AG04449 (cell line): ENCODE data around the gene TRPM7.

Experiments
- CTCF ChIA-PET: fragments of 350-600 bp; formaldehyde crosslinking; extraction: SDS; loops from one replicate; lab custom pipeline; 2021; ENCODE audit warnings: antibody characterized with exemption; lab: Yijun Ruan, JAX
- POLR2A ChIA-PET: fragments of 400-600, 350-600 bp; formaldehyde crosslinking; extraction: SDS; loops from one replicate; lab custom pipeline; 2020; ENCODE audit warnings: antibody characterized with exemption, inconsistent platforms; lab: Yijun Ruan, JAX
- DNase-seq: peaks from one replicate; pipeline ENCODE4 v3.0.0-alpha.2; 2010; ENCODE audit warnings: low read depth, low spot score
- H3K4me3 ChIP-seq: 2 replicates; pipeline ENCODE4 v1.5.1; 2011; ENCODE audit warnings: low read depth, mild to moderate bottlenecking, control low read depth, low read length
- TF ChIP-seq, protein P1 (sequence below): IDR thresholded peaks from one replicate; pipeline ENCODE4 v1.5.1; 2011; ENCODE audit warnings: mild to moderate bottlenecking, moderate library complexity, low read length, control low read depth, inconsistent platforms; ENCODE audit not compliant: insufficient read depth; ENCODE audit errors: missing control alignments

The TRPM7 gene

DNA sequence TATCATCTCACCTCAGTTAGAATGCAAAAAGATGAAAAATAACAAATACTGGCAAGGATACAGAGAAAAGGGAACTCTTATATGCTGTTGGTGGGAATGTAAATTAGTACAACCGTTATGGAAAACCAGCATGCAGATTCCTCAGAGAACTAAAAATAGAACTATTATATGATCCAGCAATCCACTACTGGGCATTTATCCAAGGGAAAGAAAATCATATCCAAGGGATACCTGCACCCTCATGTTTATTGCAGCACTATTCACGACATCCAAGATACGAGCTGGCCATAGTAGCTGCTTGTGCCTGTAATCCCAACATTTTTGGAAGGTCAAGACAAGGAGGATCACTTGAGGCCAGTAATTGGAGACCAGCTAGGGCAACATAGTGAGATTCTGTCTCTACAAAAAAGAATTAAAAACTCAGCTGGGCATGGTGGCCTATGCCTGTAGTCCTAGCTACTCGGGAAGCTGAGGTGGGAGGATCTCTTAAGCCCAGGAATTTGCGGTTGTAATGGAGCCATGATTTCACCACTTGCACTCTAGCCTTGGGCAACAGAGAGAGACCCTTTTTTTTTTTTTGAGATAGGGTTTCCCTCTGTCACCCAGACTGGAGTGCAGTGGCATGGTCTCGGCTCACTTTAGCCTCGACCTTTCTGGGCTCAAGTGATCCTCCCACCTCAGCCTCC is 166.7 kb downstream of the TRPM7 start:
- CTCF ChIA-PET: no interaction called here
- H3K4me3 ChIP-seq: no peak overlapping the region
- TF ChIP-seq, protein P1, sequence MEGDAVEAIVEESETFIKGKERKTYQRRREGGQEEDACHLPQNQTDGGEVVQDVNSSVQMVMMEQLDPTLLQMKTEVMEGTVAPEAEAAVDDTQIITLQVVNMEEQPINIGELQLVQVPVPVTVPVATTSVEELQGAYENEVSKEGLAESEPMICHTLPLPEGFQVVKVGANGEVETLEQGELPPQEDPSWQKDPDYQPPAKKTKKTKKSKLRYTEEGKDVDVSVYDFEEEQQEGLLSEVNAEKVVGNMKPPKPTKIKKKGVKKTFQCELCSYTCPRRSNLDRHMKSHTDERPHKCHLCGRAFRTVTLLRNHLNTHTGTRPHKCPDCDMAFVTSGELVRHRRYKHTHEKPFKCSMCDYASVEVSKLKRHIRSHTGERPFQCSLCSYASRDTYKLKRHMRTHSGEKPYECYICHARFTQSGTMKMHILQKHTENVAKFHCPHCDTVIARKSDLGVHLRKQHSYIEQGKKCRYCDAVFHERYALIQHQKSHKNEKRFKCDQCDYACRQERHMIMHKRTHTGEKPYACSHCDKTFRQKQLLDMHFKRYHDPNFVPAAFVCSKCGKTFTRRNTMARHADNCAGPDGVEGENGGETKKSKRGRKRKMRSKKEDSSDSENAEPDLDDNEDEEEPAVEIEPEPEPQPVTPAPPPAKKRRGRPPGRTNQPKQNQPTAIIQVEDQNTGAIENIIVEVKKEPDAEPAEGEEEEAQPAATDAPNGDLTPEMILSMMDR: no peak
- DNase-seq: no peak
- POLR2A ChIA-PET: no interaction called here

DNA sequence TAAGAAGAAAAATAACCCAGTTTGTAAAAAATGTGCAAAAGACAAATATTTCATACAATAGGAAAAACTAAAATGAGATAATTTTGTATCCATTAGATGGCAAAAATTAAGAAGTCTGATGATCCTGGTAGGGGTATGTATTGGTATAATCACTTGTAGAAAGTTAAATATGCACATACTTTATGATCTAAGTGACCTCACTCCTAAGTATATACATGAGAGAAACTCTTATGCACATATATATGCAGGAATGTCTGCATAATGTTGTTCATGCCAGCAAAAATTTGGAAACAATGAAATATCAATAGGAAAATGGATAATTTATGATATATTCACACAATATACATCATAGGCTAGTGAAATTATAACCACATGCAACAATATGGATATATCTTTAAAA is 173.6 kb downstream of the TRPM7 start:
- CTCF ChIA-PET: no interaction called here
- DNase-seq: no peak
- TF ChIP-seq, protein P1: no peak
- POLR2A ChIA-PET: no interaction called here
- no peak overlapping the region for H3K4me3 ChIP-seq
